NT2/D1 (cell line): ENCODE results near the gene GAPDHS.

Experiments used
- DNase-seq: peaks from one replicate; pipeline ENCODE4 v3.0.0-alpha.2; 2011; ENCODE audit warnings: low read depth, low spot score
- H3K27me3 ChIP-seq: 2 replicates; pipeline ENCODE4 v1.6.0; 2011; ENCODE audit warnings: mild to moderate bottlenecking; ENCODE audit not compliant: insufficient read length, insufficient read depth
- H3K36me3 ChIP-seq: 2 replicates; pipeline ENCODE4 v1.6.1; 2011; ENCODE audit warnings: mild to moderate bottlenecking, low read length, mixed read lengths; ENCODE audit not compliant: insufficient read depth, insufficient read length
- H3K4me1 ChIP-seq: 2 replicates; pipeline ENCODE4 v1.5.1; 2011; ENCODE audit not compliant: insufficient read depth, insufficient read length
- H3K4me3 ChIP-seq: 2 replicates; pipeline ENCODE4 v1.5.1; 2011; ENCODE audit warnings: low read depth; ENCODE audit not compliant: insufficient read length
- H3K9ac ChIP-seq: 2 replicates; pipeline ENCODE4 v1.6.0; 2011; ENCODE audit warnings: low read depth; ENCODE audit not compliant: insufficient read length
- H3K9me3 ChIP-seq: 2 replicates; pipeline ENCODE4 v1.5.1; 2011; ENCODE audit warnings: mild to moderate bottlenecking, low read length; ENCODE audit not compliant: insufficient read depth
- SUZ12 ChIP-seq: IDR thresholded peaks from 2 replicates; pipeline ENCODE4 v1.6.1; 2011; ENCODE audit not compliant: insufficient read length, insufficient read depth; ENCODE audit errors: extremely low read depth
- YY1 ChIP-seq: IDR thresholded peaks from 2 replicates; pipeline ENCODE4 v1.6.1; 2011; ENCODE audit not compliant: insufficient read length, insufficient read depth
- ZNF274 ChIP-seq: IDR thresholded peaks from 2 replicates; pipeline ENCODE4 v1.6.1; 2011; ENCODE audit warnings: mild to moderate bottlenecking, low read depth, low read length

GAPDHS gene

GRCh38 chr19:35511337-35511736 is 21.9 kb upstream of the GAPDHS start:
- Histone ChIP-seq H3K4me3 (no peak overlapping the region), H3K36me3 (peaks cover 14% of the 10 kb centered on the region), H3K9ac (no peak overlapping the region), H3K27me3 (peaks cover 8% of the 10 kb centered on the region), H3K4me1 (peaks cover 8% of the 10 kb centered on the region), H3K9me3 (no peaks in the 10 kb centered on the region)
- TF ChIP-seq YY1 = no peak
- TF ChIP-seq SUZ12 = no peak
- TF ChIP-seq ZNF274 = no peak
- DNase-seq = no peak

GRCh38 chr19:35512831-35513627 is 20.2 kb upstream of the GAPDHS start:
- TF ChIP-seq ZNF274 (no peak), SUZ12 (no peak), YY1 (no peak)
- Histone ChIP-seq H3K4me1 (peaks cover 8% of the 10 kb centered on the region), H3K4me3 (no peak overlapping the region), H3K9ac (peak overlapping the region; percentile 2), H3K27me3 (peaks cover 8% of the 10 kb centered on the region), H3K36me3 (peaks cover under 1% of the 10 kb centered on the region), H3K9me3 (no peaks in the 10 kb centered on the region)
- no peak for DNase-seq

GRCh38 chr19:35513628-35514281 is 19.5 kb upstream of the GAPDHS start, which contains the start of gene DMKN:
Gene DMKN, minus strand, starts transcription at chr19:35513649. Its CDS starts 174 bp downstream, at chr19:35513475.
- no peak for TF ChIP-seq YY1
- TF ChIP-seq ZNF274 = no peak
- no peak for TF ChIP-seq SUZ12
- H3K36me3 ChIP-seq = no peaks in the 10 kb centered on the region
- DNase-seq = no peak
- H3K4me1 ChIP-seq = peaks cover 8% of the 10 kb centered on the region
- no peaks in the 10 kb centered on the region for H3K9me3 ChIP-seq
- H3K27me3 ChIP-seq = peaks cover 8% of the 10 kb centered on the region
- peak within 1 kb of the TSS; percentile 56 for H3K9ac ChIP-seq
- H3K4me3 ChIP-seq = no peak within 1 kb of the TSS

GRCh38 chr19:35514282-35514809 is 18.9 kb upstream of the GAPDHS start:
- no peaks in the 10 kb centered on the region for H3K36me3 ChIP-seq
- H3K4me3 ChIP-seq = no peak overlapping the region
- no peak for DNase-seq
- TF ChIP-seq SUZ12 (no peak), ZNF274 (no peak), YY1 (no peak)
- peaks cover 8% of the 10 kb centered on the region for H3K27me3 ChIP-seq
- no peaks in the 10 kb centered on the region for H3K9me3 ChIP-seq
- no peak overlapping the region for H3K9ac ChIP-seq
- peaks cover 8% of the 10 kb centered on the region for H3K4me1 ChIP-seq

GRCh38 chr19:35516310-35516709 is 16.9 kb upstream of the GAPDHS start:
- no peaks in the 10 kb centered on the region for H3K36me3 ChIP-seq
- DNase-seq = no peak

DNA sequence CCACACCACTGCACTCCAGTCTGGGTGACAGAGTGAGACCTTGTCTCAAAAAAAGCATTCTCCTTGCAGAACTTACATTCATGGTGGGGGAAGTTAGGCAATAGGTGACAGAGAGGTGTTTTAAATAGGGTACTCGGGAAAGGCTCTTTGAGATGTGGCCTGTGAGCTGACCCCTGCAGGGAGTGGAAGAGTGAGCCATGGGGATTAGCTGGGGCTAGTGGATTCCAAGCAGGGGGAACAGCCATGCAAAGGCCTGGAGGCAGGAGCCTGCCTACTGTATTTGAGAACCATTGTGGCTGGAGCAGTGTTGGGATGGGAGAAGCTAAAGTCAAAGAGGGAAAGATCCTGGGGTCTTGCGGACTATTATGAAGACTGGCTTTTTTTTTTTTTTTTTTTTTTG is 15.9 kb upstream of the GAPDHS start:
- no peak overlapping the region for H3K4me3 ChIP-seq
- no peaks in the 10 kb centered on the region for H3K36me3 ChIP-seq
- TF ChIP-seq YY1 (no peak), SUZ12 (no peak), ZNF274 (no peak)
- no peaks in the 10 kb centered on the region for H3K27me3 ChIP-seq
- peaks cover 10% of the 10 kb centered on the region for H3K4me1 ChIP-seq
- no peak overlapping the region for H3K9ac ChIP-seq
- no peaks in the 10 kb centered on the region for H3K9me3 ChIP-seq
- no peak for DNase-seq

More at GRCh38 chr19:35516310-35516709, 16.9 kb upstream of the GAPDHS start:
- Histone ChIP-seq H3K9ac (no peak overlapping the region), H3K9me3 (no peaks in the 10 kb centered on the region), H3K27me3 (no peaks in the 10 kb centered on the region), H3K4me1 (peaks cover 8% of the 10 kb centered on the region), H3K4me3 (no peak overlapping the region)
- TF ChIP-seq YY1 (no peak), SUZ12 (no peak), ZNF274 (no peak)

GRCh38 chr19:35518313-35518712 is 14.9 kb upstream of the GAPDHS start:
- H3K9ac ChIP-seq = no peak overlapping the region
- H3K36me3 ChIP-seq = no peaks in the 10 kb centered on the region
- H3K4me3 ChIP-seq = no peak overlapping the region
- TF ChIP-seq YY1 = no peak
- no peak for TF ChIP-seq ZNF274
- no peak for TF ChIP-seq SUZ12
- no peaks in the 10 kb centered on the region for H3K27me3 ChIP-seq
- DNase-seq = no peak
- H3K9me3 ChIP-seq = no peaks in the 10 kb centered on the region
- peaks cover 5% of the 10 kb centered on the region for H3K4me1 ChIP-seq
